Right lung (tissue), 5 donors: ENCODE results near the gene AMZ2. TPM values are rescaled to one million over a fixed set of nuclear protein-coding genes. Genes with fewer than 3 reads are reported as not detected.

Source experiments
- DNase-seq, 2 donors: peaks; one replicate each; pipeline ENCODE4 v3.0.0-alpha.2; 2013
- polyA plus RNA-seq, 5 donors: library from polyadenylated mRNA; unstranded; fragments of 120-200 nt; gene quantifications; one replicate each; pipeline versions ENCODE4 v1.2.1 to v1.2.3, GENCODE V29; 2013; ENCODE audit warnings: inconsistent platforms in 1 of 5, low replicate concordance in 1 of 5; ENCODE audit not compliant: insufficient read length in 5 of 5, insufficient read depth in 1 of 5

The AMZ2 gene
- polyA plus RNA-seq, 5 donors, result 69.6 to 93.8 (median 81.5) TPM

GRCh38 chr17:68289473-68289872 lies 41.6 kb downstream of the AMZ2 start:
- DNase-seq, result no peak

GRCh38 chr17:68289936-68290267 lies 42.1 kb downstream of the AMZ2 start:
- no peak for DNase-seq

- no peak for DNase-seq
Measured at GRCh38 chr17:68290268-68290954, 42.6 kb downstream of the AMZ2 start.

- DNase-seq, result peak; percentile 56
Measured at GRCh38 chr17:68290955-68291835, 43.4 kb downstream of the AMZ2 start, which contains the start of the genes ARSG and SLC16A6. TSS of gene ARSG (plus strand) at chr17:68291495. CDS start at chr17:68307494, 15,999 bp downstream. TSS of gene SLC16A6 (minus strand) at chr17:68291127. CDS start at chr17:68278320, 12,807 bp downstream.

- peak; percentile 52 for DNase-seq
Measured at GRCh38 chr17:68291836-68292688, 44.2 kb downstream of the AMZ2 start.

- no peak for DNase-seq
Measured at GRCh38 chr17:68292689-68293040, 44.8 kb downstream of the AMZ2 start.

- no peak for DNase-seq
Measured at GRCh38 chr17:68293490-68294195, 45.8 kb downstream of the AMZ2 start.

GRCh38 chr17:68294196-68294555 lies 46.3 kb downstream of the AMZ2 start:
- no peak for DNase-seq

GRCh38 chr17:68294617-68295016 lies 46.8 kb downstream of the AMZ2 start:
- DNase-seq, result no peak

- no peak for DNase-seq
Measured at GRCh38 chr17:68295086-68295485, 47.2 kb downstream of the AMZ2 start.

- no peak for DNase-seq
Measured at GRCh38 chr17:68296217-68297191, 48.7 kb downstream of the AMZ2 start.

GRCh38 chr17:68297195-68297594 lies 49.4 kb downstream of the AMZ2 start:
- DNase-seq, result no peak

- DNase-seq, result no peak
Measured at GRCh38 chr17:68298601-68299000, 50.8 kb downstream of the AMZ2 start.

- no peak for DNase-seq
Measured at GRCh38 chr17:68299817-68300216, 52.0 kb downstream of the AMZ2 start.

- DNase-seq, result no peak
Measured at GRCh38 chr17:68301438-68301959, 53.7 kb downstream of the AMZ2 start.

GRCh38 chr17:68302066-68302564 lies 54.3 kb downstream of the AMZ2 start:
- no peak for DNase-seq

GRCh38 chr17:68302666-68303065 lies 54.8 kb downstream of the AMZ2 start:
- DNase-seq, result no peak

- no peak for DNase-seq
Measured at GRCh38 chr17:68304706-68305105, 56.9 kb downstream of the AMZ2 start.

- DNase-seq, result no peak
Measured at GRCh38 chr17:68305142-68305541, 57.3 kb downstream of the AMZ2 start.
